GM19397 (cell line): Measurements from ENCODE around the gene USP9X.
"Not testable (repeated sequence)": the region's sequence is repeated elsewhere in the genome, so short reads cannot be mapped to it uniquely, and the experiment has no call there.

Experiments
- ATAC-seq: cut with Tn5 transposase; IDR thresholded peaks from one replicate; pipeline ENCODE4 v1.9.1; 2021; ENCODE audit warnings: mild to moderate bottlenecking, moderate library complexity; ENCODE audit not compliant: unreplicated experiment

The USP9X gene

GRCh38 chrX:41118156-41118555 lies 32.9 kb downstream of the USP9X start:
- no peak for ATAC-seq

GRCh38 chrX:41119803-41120202 lies 34.6 kb downstream of the USP9X start:
- ATAC-seq, result no peak

GRCh38 chrX:41121766-41122165 lies 36.5 kb downstream of the USP9X start:
- ATAC-seq, result no peak

GRCh38 chrX:41122664-41123257 lies 37.5 kb downstream of the USP9X start:
- no peak for ATAC-seq

GRCh38 chrX:41127477-41128192 lies 42.4 kb downstream of the USP9X start:
- ATAC-seq, result no peak

- no peak for ATAC-seq
Observed at GRCh38 chrX:41128955-41129354, 43.7 kb downstream of the USP9X start.

- no peak for ATAC-seq
Observed at GRCh38 chrX:41131766-41132165, 46.5 kb downstream of the USP9X start.

- ATAC-seq, result no peak
Observed at GRCh38 chrX:41133551-41133950, 48.3 kb downstream of the USP9X start.

- no peak for ATAC-seq
Observed at GRCh38 chrX:41137589-41137988, 52.3 kb downstream of the USP9X start.

- no peak for ATAC-seq
Observed at GRCh38 chrX:41142130-41142910, 57.1 kb downstream of the USP9X start.

- no peak for ATAC-seq
Observed at GRCh38 chrX:41144873-41145272, 59.6 kb downstream of the USP9X start.

GRCh38 chrX:41145920-41146608 lies 60.8 kb downstream of the USP9X start:
- ATAC-seq, result no peak

- no peak for ATAC-seq
Observed at GRCh38 chrX:41148553-41148952, 63.3 kb downstream of the USP9X start.

GRCh38 chrX:41150043-41150442 lies 64.8 kb downstream of the USP9X start:
- ATAC-seq, result no peak

GRCh38 chrX:41151726-41152125 lies 66.5 kb downstream of the USP9X start:
- not testable (repeated sequence) for ATAC-seq

GRCh38 chrX:41152221-41152620 lies 67.0 kb downstream of the USP9X start:
- ATAC-seq, result no peak

- ATAC-seq, result no peak
Observed at GRCh38 chrX:41153448-41153847, 68.2 kb downstream of the USP9X start.

- ATAC-seq, result no peak
Observed at GRCh38 chrX:41153957-41154356, 68.7 kb downstream of the USP9X start.

- ATAC-seq, result no peak
Observed at GRCh38 chrX:41164449-41164848, 79.2 kb downstream of the USP9X start.

GRCh38 chrX:41167888-41168287 lies 82.6 kb downstream of the USP9X start:
- ATAC-seq, result no peak

GRCh38 chrX:41176263-41176662 lies 91.0 kb downstream of the USP9X start:
- no peak for ATAC-seq
